ENCODE measurements around the gene ZSCAN22.
"Not testable (repeated sequence)": the region's sequence is repeated elsewhere in the genome, so short reads cannot be mapped to it uniquely, and the experiment has no call there.

The ZSCAN22 gene

GRCh38 chr19:58345558-58345957 lies 18.8 kb downstream of the ZSCAN22 start:
- H3K4me3 ChIP-seq (ENCODE audit: low read depth, low read length), result no peak overlapping the region
- no peak for DNase-seq (ENCODE audit: low read depth)
- no peak for TF ChIP-seq CTCF (conservative IDR thresholded peaks at IDR 0.05; ENCODE audit: low read depth, low read length)

GRCh38 chr19:58346961-58347929 lies 20.5 kb downstream of the ZSCAN22 start:
- TF ChIP-seq CTCF (conservative IDR thresholded peaks at IDR 0.05; ENCODE audit: low read depth, low read length), result no peak
- DNase-seq (ENCODE audit: low read depth), result peak; percentile 67
- peak overlapping the region; percentile 87 for H3K4me3 ChIP-seq (ENCODE audit: low read depth, low read length)

DNA sequence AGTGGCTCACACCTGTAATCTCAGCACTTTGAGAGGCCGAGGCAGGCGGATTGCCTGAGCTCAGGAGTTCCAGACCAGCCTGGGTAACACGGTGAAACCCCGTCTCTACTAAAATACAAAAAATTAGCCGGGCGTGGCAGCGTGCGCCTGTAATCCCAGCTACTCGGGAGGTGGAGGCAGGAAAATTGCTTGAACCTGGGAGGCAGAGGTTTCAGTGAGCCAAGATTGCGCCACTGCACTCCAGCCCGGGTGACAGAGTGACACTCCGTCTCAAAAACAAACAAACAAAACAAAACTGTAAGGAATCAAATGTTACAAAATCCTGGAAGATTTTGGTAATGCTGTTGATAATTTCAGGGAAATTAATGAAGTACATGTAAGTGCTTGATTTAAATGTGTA lies 21.3 kb downstream of the ZSCAN22 start:
- peak overlapping the region; percentile 87 for H3K4me3 ChIP-seq (ENCODE audit: low read depth, low read length)
- DNase-seq (ENCODE audit: low read depth), result not testable (repeated sequence)

DNA sequence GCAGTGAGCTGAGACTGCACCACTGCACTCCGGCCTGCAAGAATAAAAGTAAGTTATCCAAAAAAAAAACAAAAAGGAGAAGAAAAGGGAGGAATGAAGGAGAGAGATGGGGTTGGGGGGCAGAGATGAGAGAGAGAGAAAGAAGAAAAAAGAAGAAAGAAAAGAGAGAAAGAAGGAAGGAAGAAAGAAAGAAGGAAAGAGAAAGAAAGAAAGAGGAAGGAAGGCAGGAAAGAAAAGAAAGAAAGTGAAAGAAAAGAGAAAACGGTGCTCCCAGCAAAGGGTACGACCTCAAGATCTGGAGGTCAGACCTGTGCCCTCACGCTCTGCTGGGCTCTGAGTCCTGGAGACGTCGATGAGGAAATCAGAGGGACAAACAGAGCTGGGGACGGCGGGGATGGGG lies 22.8 kb downstream of the ZSCAN22 start:
- no peak for DNase-seq (ENCODE audit: low read depth)
- no peak overlapping the region for H3K4me3 ChIP-seq (ENCODE audit: low read depth, low read length)

DNA sequence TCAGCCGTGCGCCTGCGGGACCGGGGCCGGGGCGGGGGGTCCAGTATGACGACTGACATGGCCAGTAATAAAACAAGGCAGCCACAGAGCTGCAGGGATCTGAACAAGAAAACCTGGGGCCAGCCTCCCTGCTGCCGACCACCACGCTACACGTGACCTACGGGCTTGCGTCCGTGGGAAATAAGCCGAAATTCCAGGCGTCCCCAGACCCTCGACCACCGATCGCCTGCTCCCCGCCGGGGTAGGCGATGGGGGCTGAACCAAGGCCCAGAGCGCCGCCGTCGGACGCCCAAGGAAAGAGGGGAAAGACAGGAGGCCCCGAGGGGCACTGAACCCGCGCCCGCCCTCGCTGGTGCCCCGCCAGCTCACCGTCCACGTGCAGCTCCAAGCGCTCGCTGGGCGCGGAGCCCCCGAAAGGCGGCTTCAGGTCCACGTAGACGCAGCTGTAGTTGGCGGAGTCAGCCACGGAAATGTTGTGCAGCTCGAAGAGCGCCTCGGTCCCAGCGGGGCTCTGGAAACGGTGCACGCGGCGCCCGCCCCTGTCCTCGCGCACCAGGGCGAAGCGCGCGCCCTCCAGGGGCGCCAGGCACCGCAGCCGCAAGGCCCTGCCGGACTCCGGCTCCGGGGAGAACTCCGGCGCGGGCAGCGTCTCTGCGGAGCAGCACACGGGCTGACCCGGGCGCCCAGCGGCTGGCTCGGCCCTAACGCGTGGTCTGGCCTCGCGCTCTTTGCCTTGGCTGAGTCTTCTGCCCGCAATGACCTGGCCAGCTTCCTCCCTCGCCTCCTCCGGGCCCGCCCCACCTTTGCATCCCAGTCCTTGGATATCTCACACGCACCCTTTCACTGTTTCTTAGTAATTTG lies 23.4 kb downstream of the ZSCAN22 start:
- peak overlapping the region; percentile 32 for H3K4me3 ChIP-seq (ENCODE audit: low read depth, low read length)
- TF ChIP-seq CTCF (conservative IDR thresholded peaks at IDR 0.05; ENCODE audit: low read depth, low read length), result no peak
- DNase-seq (ENCODE audit: low read depth), result peak; percentile 27

More for the DNA sequence above, 22.8 kb downstream of the ZSCAN22 start:
- no peak for TF ChIP-seq CTCF (conservative IDR thresholded peaks at IDR 0.05; ENCODE audit: low read depth, low read length)

DNA sequence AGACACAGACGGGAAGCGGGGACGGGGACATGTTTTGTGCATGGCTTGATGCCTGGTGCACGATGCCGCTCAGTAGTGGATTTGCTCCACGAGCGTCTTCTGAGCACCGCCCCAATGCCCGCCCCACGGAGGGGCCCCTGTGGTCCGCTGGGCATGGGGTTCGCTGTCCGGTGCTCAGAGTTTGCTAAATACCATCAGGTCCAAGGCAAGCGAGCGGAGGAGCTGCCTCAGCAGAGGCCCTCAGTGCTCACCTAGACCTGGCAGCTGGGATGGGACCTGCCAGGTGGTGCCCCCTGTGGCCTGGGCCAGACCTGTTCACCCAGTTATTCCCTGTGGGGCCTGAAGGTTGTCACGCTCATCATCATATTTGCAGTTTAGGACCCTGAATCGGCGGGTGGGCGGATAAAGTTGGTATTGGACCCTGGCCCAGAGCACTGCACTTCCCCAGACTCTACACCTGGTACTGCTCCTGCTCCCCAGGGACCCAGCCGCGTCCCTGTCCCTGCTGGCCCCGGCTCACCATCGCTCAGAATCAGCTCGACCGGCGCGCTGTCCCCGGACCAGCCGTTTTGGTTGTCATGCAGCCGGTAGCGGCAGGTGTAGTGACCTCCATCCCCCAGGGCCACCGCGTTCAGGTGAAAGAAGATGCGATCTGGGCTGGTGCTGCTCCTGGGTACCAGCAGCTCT lies 24.2 kb downstream of the ZSCAN22 start:
- DNase-seq (ENCODE audit: low read depth), result no peak
- no peak overlapping the region for H3K4me3 ChIP-seq (ENCODE audit: low read depth, low read length)
- no peak for TF ChIP-seq CTCF (conservative IDR thresholded peaks at IDR 0.05; ENCODE audit: low read depth, low read length)

GRCh38 chr19:58351558-58351878 lies 24.7 kb downstream of the ZSCAN22 start:
- TF ChIP-seq CTCF (conservative IDR thresholded peaks at IDR 0.05; ENCODE audit: low read depth, low read length), result no peak
- no peak for DNase-seq (ENCODE audit: low read depth)
- H3K4me3 ChIP-seq (ENCODE audit: low read depth, low read length), result no peak overlapping the region

Measured in choroid plexus epithelial cell (primary cell).